ENCODE data around the gene PLCB3. TPM values are rescaled to one million over a fixed set of nuclear protein-coding genes. Genes with fewer than 3 reads are reported as not detected.
"Not testable (repeated sequence)": the region's sequence is repeated elsewhere in the genome, so short reads cannot be mapped to it uniquely, and the experiment has no call there.

Gene PLCB3
- total and polyA plus RNA-seq, 4 experiments from 2014 or later = 0.71 to 11.9 (median 10.8) TPM; not detected in 1

DNA sequence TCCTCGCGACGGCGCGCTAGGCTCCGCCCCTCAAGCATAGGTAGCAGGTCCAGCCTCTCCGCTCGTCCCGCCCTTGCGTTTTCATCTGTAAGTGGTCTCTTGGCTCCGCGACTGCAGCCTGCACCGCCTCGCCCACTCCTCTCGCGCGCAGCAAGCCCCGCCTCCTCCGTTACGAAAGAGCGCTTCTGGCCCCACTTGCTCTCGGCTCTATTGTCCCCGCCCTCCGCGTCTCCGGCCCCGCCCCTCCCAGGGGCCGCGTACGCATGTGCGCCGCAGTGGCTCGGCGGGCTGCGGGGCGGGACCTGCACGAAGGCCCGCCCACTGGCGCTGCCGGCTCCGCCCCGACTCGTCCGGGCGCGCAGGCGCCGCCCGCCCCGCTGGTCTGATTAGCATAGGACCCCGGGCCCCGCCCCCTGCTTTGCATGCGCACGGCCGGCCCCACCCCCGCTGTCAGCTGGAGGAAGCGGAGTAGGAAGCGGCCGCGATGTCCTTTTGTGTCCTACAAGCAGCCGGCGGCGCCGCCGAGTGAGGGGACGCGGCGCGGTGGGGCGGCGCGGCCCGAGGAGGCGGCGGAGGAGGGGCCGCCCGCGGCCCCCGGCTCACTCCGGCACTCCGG lies 53.9 kb downstream of the PLCB3 start, which contains the start of gene ESRRA:
TSS of gene ESRRA (plus strand) at position 450 of the 616 bp plus-strand sequence. CDS start 1,656 bp downstream, outside the sequence.
- intact Hi-C loops (cut with micrococcal nuclease) = loop anchor here (1.0 to 10.0 kb wide), 8 partner anchors 12 to 466 kb away; partner anchors contain the start of genes CCDC88B, FKBP2, MARK2 and PPP1R14B
- Histone ChIP-seq H3K4me1 (ENCODE audit: insufficient read depth, low read length) (peaks cover 35% of the 10 kb centered on the region), H3K27ac (ENCODE audit: low read depth, low read length) (peak within 1 kb of the TSS; percentile 90), H3K4me3 (ENCODE audit: low read length in 2 of 2) (peak within 1 kb of the TSS; percentile 64 to 75), H3K36me3 (ENCODE audit: insufficient read depth, low read length) (no peaks in the 10 kb centered on the region), H3K27me3 (ENCODE audit: insufficient read depth, low read length) (peaks cover 13% of the 10 kb centered on the region), H3K9me3 (ENCODE audit: control insufficient read depth in 1 of 2, low read length in 2 of 2) (no peaks in the 10 kb centered on the region)
- POLR2A ChIA-PET (ENCODE audit: partially characterized antibody) = interaction anchor here (0.6 to 8.6 kb wide), 23 partner anchors 12 to 466 kb away, joined by 3 to 192 read pairs (median 5); partner anchors contain the start of genes BAD, CCDC88B, COX8A and FERMT3
- CTCF ChIA-PET (ENCODE audit: partially characterized antibody) = interaction anchor here (0.7 to 7.8 kb wide), 20 partner anchors 10 to 304 kb away, joined by 3 to 367 read pairs (median 9); partner anchors contain the start of genes BAD, FERMT3, FKBP2 and NUDT22
- Mint-ChIP-seq H3K4me3 (peak within 1 kb of the TSS; percentile 92 to 97 (median 95)), H3K4me1 (peaks cover 17 to 41% (median 27%) of the 10 kb centered on the region in 4 donors), H3K27ac (peak within 1 kb of the TSS; percentile 91 to 99 (median 97)), H3K9me3 (no peaks in the 10 kb centered on the region), H3K36me3 (peaks cover 0 to 12% of the 10 kb centered on the region in 2 donors), H3K27me3 (peaks cover 8 to 9% of the 10 kb centered on the region in 2 donors)
- DNase-seq = peak; percentile 99 to 100 (median 99)

GRCh38 chr11:64305691-64306562 lies 54.6 kb downstream of the PLCB3 start:
- H3K4me1 ChIP-seq (ENCODE audit: insufficient read depth, low read length) = peaks cover 27% of the 10 kb centered on the region
- Mint-ChIP-seq H3K27me3 (peaks cover under 1 to 4% of the 10 kb centered on the region in 2 donors), H3K4me1 (peaks cover 11 to 36% (median 22%) of the 10 kb centered on the region in 4 donors), H3K9me3 (no peaks in the 10 kb centered on the region), H3K36me3 (peaks cover 0 to 13% of the 10 kb centered on the region in 2 donors), H3K27ac (peak overlapping the region; percentile 91 to 97 (median 95)), H3K4me3 (peak overlapping the region; percentile 88 to 96 (median 94))
- peaks cover 6% of the 10 kb centered on the region for H3K27me3 ChIP-seq (ENCODE audit: insufficient read depth, low read length)
- intact Hi-C loops (cut with micrococcal nuclease) = loop anchor here (1.0 to 10.0 kb wide), 8 partner anchors 11 to 467 kb away; partner anchors contain the start of genes CCDC88B, FKBP2, MARK2 and PPP1R14B
- no peaks in the 10 kb centered on the region for H3K9me3 ChIP-seq (ENCODE audit: control insufficient read depth in 1 of 2, low read length in 2 of 2)
- no peaks in the 10 kb centered on the region for H3K36me3 ChIP-seq (ENCODE audit: insufficient read depth, low read length)
- H3K4me3 ChIP-seq (ENCODE audit: low read length in 2 of 2) = peak overlapping the region; percentile 33 to 75
- ChIA-PET POLR2A (ENCODE audit: partially characterized antibody) (interaction anchor here (0.9 to 8.6 kb wide), 13 partner anchors 11 to 467 kb away, joined by 3 to 192 read pairs (median 21); partner anchors contain the start of genes BAD, FERMT3, FKBP2 and GPR137), CTCF (ENCODE audit: partially characterized antibody) (interaction anchor here (5.8 to 7.8 kb wide), 5 partner anchors 11 to 100 kb away, joined by 45 to 367 read pairs (median 92); partner anchors contain the start of genes FERMT3, NUDT22, PLCB3 and PPP1R14B)
- peak; percentile 55 to 79 (median 63) for DNase-seq
- peak overlapping the region; percentile 66 for H3K27ac ChIP-seq (ENCODE audit: low read depth, low read length)

DNA sequence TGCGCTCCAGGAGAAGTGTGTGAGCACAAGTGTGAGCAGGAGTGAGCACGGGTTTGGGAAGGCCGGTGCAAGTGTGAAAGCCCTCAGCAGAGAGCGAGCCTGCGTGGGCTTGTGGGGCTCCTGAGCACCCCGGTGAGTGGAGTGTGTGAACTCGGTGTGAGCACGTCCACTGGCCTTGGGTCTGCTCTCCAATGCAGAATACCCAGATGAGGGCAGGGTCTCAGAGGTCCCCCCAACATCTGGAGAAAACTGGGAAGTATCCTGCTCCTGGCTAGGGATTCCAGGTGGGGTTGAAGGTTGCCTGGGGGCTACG lies 55.2 kb downstream of the PLCB3 start:
- H3K27me3 Mint-ChIP-seq = peaks cover 0 to 1% of the 10 kb centered on the region in 2 donors
- Histone ChIP-seq H3K27ac (ENCODE audit: low read depth, low read length) (peak overlapping the region; percentile 66), H3K4me1 (ENCODE audit: insufficient read depth, low read length) (peaks cover 22% of the 10 kb centered on the region), H3K4me3 (ENCODE audit: low read length in 2 of 2) (peak overlapping the region; percentile 33 to 75), H3K9me3 (ENCODE audit: control insufficient read depth in 1 of 2, low read length in 2 of 2) (no peaks in the 10 kb centered on the region), H3K27me3 (ENCODE audit: insufficient read depth, low read length) (peaks cover 5% of the 10 kb centered on the region), H3K36me3 (ENCODE audit: insufficient read depth, low read length) (no peaks in the 10 kb centered on the region)
- no peaks in the 10 kb centered on the region for H3K9me3 Mint-ChIP-seq
- peaks cover 10 to 35% (median 22%) of the 10 kb centered on the region in 4 donors for H3K4me1 Mint-ChIP-seq
- intact Hi-C loops (cut with micrococcal nuclease) = loop anchor here (10.0 kb wide), 1 partner anchor 302 kb away; no protein-coding TSS in a partner anchor
- peaks cover 0 to 15% of the 10 kb centered on the region in 2 donors for H3K36me3 Mint-ChIP-seq
- H3K27ac Mint-ChIP-seq = peak overlapping the region; percentile 91 to 97 (median 95)
- CTCF ChIA-PET (ENCODE audit: partially characterized antibody) = interaction anchor here (6.8 to 7.8 kb wide), 2 partner anchors 11 to 59 kb away, joined by 54 to 121 read pairs; partner anchors contain the start of genes PLCB3, PPP1R14B, PRDX5 and TRMT112
- no peak for DNase-seq
- POLR2A ChIA-PET (ENCODE audit: partially characterized antibody) = interaction anchor here (1.2 to 8.6 kb wide), 5 partner anchors 11 to 101 kb away, joined by 3 to 192 read pairs (median 124); partner anchors contain the start of genes BAD, FERMT3, GPR137 and PRDX5
- peak overlapping the region; percentile 88 to 96 (median 94) for H3K4me3 Mint-ChIP-seq

DNA sequence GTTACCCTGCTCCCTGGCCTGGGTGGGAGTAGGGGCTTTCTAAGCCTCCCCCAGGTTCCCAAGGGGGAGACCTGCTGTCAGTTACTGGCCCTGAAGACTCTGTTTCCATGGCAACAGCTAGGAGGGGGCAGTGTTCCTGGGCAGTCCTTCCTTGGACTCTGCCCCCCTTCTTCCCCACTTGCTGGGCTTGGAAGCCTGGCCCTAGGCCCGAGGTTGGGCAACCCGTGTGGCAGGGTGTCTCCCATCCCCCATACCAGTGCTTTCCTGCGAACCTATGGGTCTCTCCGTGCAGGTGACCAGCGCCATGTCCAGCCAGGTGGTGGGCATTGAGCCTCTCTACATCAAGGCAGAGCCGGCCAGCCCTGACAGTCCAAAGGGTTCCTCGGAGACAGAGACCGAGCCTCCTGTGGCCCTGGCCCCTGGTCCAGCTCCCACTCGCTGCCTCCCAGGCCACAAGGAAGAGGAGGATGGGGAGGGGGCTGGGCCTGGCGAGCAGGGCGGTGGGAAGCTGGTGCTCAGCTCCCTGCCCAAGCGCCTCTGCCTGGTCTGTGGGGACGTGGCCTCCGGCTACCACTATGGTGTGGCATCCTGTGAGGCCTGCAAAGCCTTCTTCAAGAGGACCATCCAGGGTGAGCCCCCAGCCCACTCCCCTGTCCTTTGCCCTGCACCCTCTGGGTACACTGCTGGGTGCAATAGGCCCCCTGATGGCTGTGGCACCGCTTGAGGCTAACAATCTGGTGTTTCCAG lies 55.7 kb downstream of the PLCB3 start:
- H3K27ac Mint-ChIP-seq = peak overlapping the region in 5 of 7 donors; percentile 19 to 95 (median 57)
- Histone ChIP-seq H3K4me1 (ENCODE audit: insufficient read depth, low read length) (peaks cover 22% of the 10 kb centered on the region), H3K36me3 (ENCODE audit: insufficient read depth, low read length) (no peaks in the 10 kb centered on the region), H3K9me3 (ENCODE audit: control insufficient read depth in 1 of 2, low read length in 2 of 2) (no peaks in the 10 kb centered on the region), H3K27ac (ENCODE audit: low read depth, low read length) (peak overlapping the region; percentile 66), H3K27me3 (ENCODE audit: insufficient read depth, low read length) (no peaks in the 10 kb centered on the region), H3K4me3 (ENCODE audit: low read length in 2 of 2) (peak overlapping the region; percentile 33 to 75)
- no peak for DNase-seq
- H3K27me3 Mint-ChIP-seq = peaks cover 0 to 1% of the 10 kb centered on the region in 2 donors
- CTCF ChIA-PET (ENCODE audit: partially characterized antibody) = interaction anchor here (6.8 to 7.8 kb wide), 2 partner anchors 10 to 60 kb away, joined by 54 to 121 read pairs; partner anchors contain the start of genes PLCB3, PPP1R14B, PRDX5 and TRMT112
- peak overlapping the region; percentile 88 to 96 (median 94) for H3K4me3 Mint-ChIP-seq
- H3K9me3 Mint-ChIP-seq = no peaks in the 10 kb centered on the region
- intact Hi-C loops (cut with micrococcal nuclease) = loop anchor here (10.0 kb wide), 1 partner anchor 302 kb away; no protein-coding TSS in a partner anchor
- peaks cover 10 to 31% (median 22%) of the 10 kb centered on the region in 4 donors for H3K4me1 Mint-ChIP-seq
- H3K36me3 Mint-ChIP-seq = peaks cover 0 to 15% of the 10 kb centered on the region in 2 donors
- POLR2A ChIA-PET (ENCODE audit: partially characterized antibody) = interaction anchor here (1.2 to 8.6 kb wide), 5 partner anchors 10 to 101 kb away, joined by 3 to 192 read pairs (median 124); partner anchors contain the start of genes BAD, FERMT3, GPR137 and PRDX5

GRCh38 chr11:64307795-64308194 lies 56.5 kb downstream of the PLCB3 start:
- H3K4me1 ChIP-seq (ENCODE audit: insufficient read depth, low read length) = peaks cover 22% of the 10 kb centered on the region
- H3K27ac ChIP-seq (ENCODE audit: low read depth, low read length); H3K36me3 ChIP-seq (ENCODE audit: insufficient read depth, low read length); H3K9me3 ChIP-seq (ENCODE audit: control insufficient read depth in 1 of 2, low read length in 2 of 2); H3K27me3 ChIP-seq (ENCODE audit: insufficient read depth, low read length); DNase-seq; H3K27me3 Mint-ChIP-seq; H3K4me3 ChIP-seq (ENCODE audit: low read length in 2 of 2); H3K9me3 Mint-ChIP-seq: not testable (repeated sequence)
- Mint-ChIP-seq H3K4me1 (peaks cover 13 to 35% (median 25%) of the 10 kb centered on the region in 4 donors), H3K4me3 (peak overlapping the region in 7 of 8 donors; percentile 26 to 65 (median 52)), H3K27ac (peak overlapping the region in 6 of 7 donors; percentile 36 to 90 (median 62)), H3K36me3 (peaks cover 1 to 19% of the 10 kb centered on the region in 2 donors)
- intact Hi-C loops (cut with micrococcal nuclease) = loop anchor here (10.0 kb wide), 1 partner anchor 303 kb away; no protein-coding TSS in a partner anchor
- CTCF ChIA-PET (ENCODE audit: partially characterized antibody) = interaction anchor here (7.8 kb wide), 1 partner anchor 9 kb away, joined by 54 read pairs; the partner anchor contains the start of genes PRDX5 and TRMT112
- POLR2A ChIA-PET (ENCODE audit: partially characterized antibody) = interaction anchor here (7.9 to 8.6 kb wide), 2 partner anchors 9 to 102 kb away, joined by 124 to 192 read pairs; partner anchors contain the start of genes FERMT3, PRDX5 and TRMT112

DNA sequence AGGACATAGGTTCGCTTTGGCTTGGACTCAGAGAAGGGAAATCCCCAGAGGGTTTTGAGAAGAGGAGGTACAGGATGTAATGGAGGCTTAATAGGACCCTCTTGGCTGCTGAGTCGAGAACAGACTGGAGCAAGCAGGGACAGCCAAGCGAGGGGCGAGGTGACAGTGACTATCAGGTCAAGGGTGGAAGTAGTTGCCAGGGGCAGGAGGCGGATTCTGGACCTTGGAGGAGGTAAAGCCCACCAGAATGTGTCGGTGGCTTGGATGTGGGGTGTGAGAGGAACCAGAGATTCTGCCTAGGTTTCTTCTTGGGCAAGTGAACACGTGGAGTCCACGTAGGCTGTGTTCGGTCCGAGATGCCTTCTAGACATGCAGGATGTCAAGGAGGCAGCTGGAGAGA lies 61.6 kb downstream of the PLCB3 start:
- Histone ChIP-seq H3K27ac (ENCODE audit: low read depth, low read length) (no peak overlapping the region), H3K27me3 (ENCODE audit: insufficient read depth, low read length) (no peaks in the 10 kb centered on the region), H3K9me3 (ENCODE audit: control insufficient read depth in 1 of 2, low read length in 2 of 2) (no peaks in the 10 kb centered on the region), H3K4me1 (ENCODE audit: insufficient read depth, low read length) (peaks cover 14% of the 10 kb centered on the region), H3K36me3 (ENCODE audit: insufficient read depth, low read length) (peaks cover 12% of the 10 kb centered on the region), H3K4me3 (ENCODE audit: low read length in 2 of 2) (no peak overlapping the region)
- intact Hi-C loops (cut with micrococcal nuclease) = no loop called here
- ChIA-PET POLR2A (ENCODE audit: partially characterized antibody) (no interaction called here), CTCF (ENCODE audit: partially characterized antibody) (interaction anchor here (1.2 kb wide), 1 partner anchor 106 kb away, joined by 3 read pairs; the partner anchor contains the start of gene FERMT3)
- peaks cover 11 to 31% of the 10 kb centered on the region in 2 donors for H3K36me3 Mint-ChIP-seq
- peak overlapping the region in 6 of 7 donors; percentile 16 to 84 (median 65) for H3K27ac Mint-ChIP-seq
- H3K27me3 Mint-ChIP-seq = no peaks in the 10 kb centered on the region
- H3K4me1 Mint-ChIP-seq = peaks cover 13 to 33% (median 22%) of the 10 kb centered on the region in 4 donors
- H3K9me3 Mint-ChIP-seq = peaks cover 0 to 2% (median 0%) of the 10 kb centered on the region in 8 donors
- no peak overlapping the region for H3K4me3 Mint-ChIP-seq
- no peak for DNase-seq

All from CD4-positive, alpha-beta memory T cell (primary cell).